Subcutaneous abdominal adipose tissue (tissue), 5 donors: ENCODE data around the gene OR2V1.
"Not testable (repeated sequence)": the region's sequence is repeated elsewhere in the genome, so short reads cannot be mapped to it uniquely, and the experiment has no call there.

Source experiments
- H3K27ac ChIP-seq: one replicate; pipeline ENCODE4 v1.7.0; 2013; ENCODE audit warnings: low read depth, mild to moderate bottlenecking, inconsistent platforms, low read length, moderate library complexity
- H3K27me3 ChIP-seq, 5 donors: one replicate each; pipeline ENCODE4 v1.7.0; 2013; ENCODE audit warnings: low read length in 5 of 5, inconsistent platforms in 1 of 5; ENCODE audit not compliant: control insufficient read depth in 5 of 5, insufficient read depth in 4 of 5
- H3K36me3 ChIP-seq, 5 donors: one replicate each; pipeline ENCODE4 v1.7.0; 2013; ENCODE audit warnings: low read length in 5 of 5; ENCODE audit not compliant: control insufficient read depth in 5 of 5, insufficient read depth in 5 of 5
- H3K4me1 ChIP-seq, 5 donors: one replicate each; pipeline ENCODE4 v1.7.0; 2013; ENCODE audit warnings: low read length in 5 of 5, mild to moderate bottlenecking in 3 of 5, moderate library complexity in 1 of 5; ENCODE audit not compliant: control insufficient read depth in 5 of 5, insufficient read depth in 5 of 5
- H3K4me3 ChIP-seq, 5 donors: one replicate each; pipeline ENCODE4 v1.7.0; 2013; ENCODE audit warnings: low read length in 5 of 5, low read depth in 1 of 5
- H3K9ac ChIP-seq, 5 donors: one replicate each; pipeline ENCODE4 v1.7.0; 2013; ENCODE audit warnings: low read length in 5 of 5, mild to moderate bottlenecking in 4 of 5, moderate library complexity in 3 of 5
- H3K9me3 ChIP-seq, 5 donors: one replicate each; pipeline ENCODE4 v1.7.0; 2013; ENCODE audit warnings: low read length in 5 of 5; ENCODE audit not compliant: control insufficient read depth in 5 of 5
- donor health status: healthy.
- donor health status: healthy.
- donor health status: healthy.
- donor health status: healthy.
- donor health status: healthy.

The OR2V1 gene

DNA sequence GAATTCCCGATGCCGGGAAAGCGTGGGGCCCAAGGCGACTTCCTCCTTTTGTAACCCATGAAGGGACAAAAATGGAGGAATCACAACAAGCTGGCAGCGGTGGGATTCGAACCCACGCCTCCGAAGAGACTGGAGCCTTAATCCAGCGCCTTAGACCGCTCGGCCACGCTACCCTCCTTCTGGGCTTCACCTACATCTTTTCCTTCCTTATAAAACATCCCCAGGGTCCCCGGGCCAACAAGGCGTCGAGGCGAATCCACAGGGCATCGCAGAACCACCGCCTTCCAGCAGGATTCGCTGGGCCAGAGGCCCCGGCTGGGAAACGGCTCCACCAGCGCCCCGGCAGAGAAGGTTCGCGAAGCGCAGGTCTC lies 33.6 kb downstream of the OR2V1 start:
- H3K27ac ChIP-seq, H3K9me3 ChIP-seq, H3K36me3 ChIP-seq, H3K4me1 ChIP-seq, H3K4me3 ChIP-seq, H3K9ac ChIP-seq: not testable (repeated sequence)
- H3K27me3 ChIP-seq = peaks cover 14 to 29% (median 20%) of the 10 kb centered on the region in 5 donors

- not testable (repeated sequence) for H3K4me1 ChIP-seq, H3K36me3 ChIP-seq, H3K4me3 ChIP-seq, H3K27ac ChIP-seq, H3K9me3 ChIP-seq, H3K9ac ChIP-seq
- peaks cover 18 to 31% (median 21%) of the 10 kb centered on the region in 5 donors for H3K27me3 ChIP-seq
These were observed 34.1 kb downstream of the OR2V1 start for GRCh38 chr5:181096721-181097382.

- H3K27me3 ChIP-seq = peaks cover 15 to 27% (median 20%) of the 10 kb centered on the region in 5 donors
- not testable (repeated sequence) for H3K9me3 ChIP-seq, H3K36me3 ChIP-seq, H3K9ac ChIP-seq, H3K4me1 ChIP-seq, H3K27ac ChIP-seq, H3K4me3 ChIP-seq
These were observed 35.8 kb downstream of the OR2V1 start for GRCh38 chr5:181095162-181095561.

GRCh38 chr5:181092428-181092827 lies 38.5 kb downstream of the OR2V1 start:
- H3K4me1 ChIP-seq = peaks cover 0 to under 1% (median 0%) of the 10 kb centered on the region in 5 donors
- H3K36me3 ChIP-seq = no peaks in the 10 kb centered on the region
- H3K27me3 ChIP-seq = peaks cover 0 to 13% (median 7%) of the 10 kb centered on the region in 5 donors
- H3K27ac ChIP-seq = no peak overlapping the region
- H3K9ac ChIP-seq = no peak overlapping the region
- H3K4me3 ChIP-seq = no peak overlapping the region
- H3K9me3 ChIP-seq = no peaks in the 10 kb centered on the region

- no peaks in the 10 kb centered on the region for H3K36me3 ChIP-seq
- H3K4me3 ChIP-seq = no peak overlapping the region
- H3K9me3 ChIP-seq = no peaks in the 10 kb centered on the region
- no peak overlapping the region for H3K27ac ChIP-seq
- H3K27me3 ChIP-seq = peaks cover 0 to 16% (median 12%) of the 10 kb centered on the region in 5 donors
- H3K9ac ChIP-seq = no peak overlapping the region
- H3K4me1 ChIP-seq = peaks cover 0 to 10% (median 0%) of the 10 kb centered on the region in 5 donors
These were observed 42.7 kb downstream of the OR2V1 start for GRCh38 chr5:181088289-181088688.

GRCh38 chr5:181087309-181087708 lies 43.7 kb downstream of the OR2V1 start:
- Histone ChIP-seq H3K27me3 (peaks cover 0 to 10% (median 6%) of the 10 kb centered on the region in 5 donors), H3K9ac (no peak overlapping the region), H3K27ac (no peak overlapping the region), H3K4me1 (peaks cover 0 to 10% (median 0%) of the 10 kb centered on the region in 5 donors), H3K4me3 (no peak overlapping the region), H3K9me3 (no peaks in the 10 kb centered on the region), H3K36me3 (no peaks in the 10 kb centered on the region)

DNA sequence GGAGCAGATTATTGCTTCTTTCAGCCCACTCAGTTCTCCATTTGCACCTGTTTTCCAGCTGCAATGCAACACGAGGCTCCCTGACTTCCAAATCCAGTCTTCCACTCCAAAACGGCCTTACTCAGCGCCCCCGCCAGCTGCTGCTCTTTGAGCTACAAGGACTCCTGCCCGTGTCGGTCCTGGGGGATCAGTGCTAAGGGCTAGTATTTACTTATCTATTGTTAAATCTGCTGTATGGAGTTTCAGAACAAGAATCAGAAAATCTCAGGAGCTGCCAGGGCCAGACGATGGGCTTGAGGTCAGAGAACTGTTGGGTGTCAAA lies 44.1 kb downstream of the OR2V1 start:
- no peak overlapping the region for H3K4me3 ChIP-seq
- H3K4me1 ChIP-seq = peaks cover 0 to 10% (median 0%) of the 10 kb centered on the region in 5 donors
- H3K36me3 ChIP-seq = no peaks in the 10 kb centered on the region
- no peak overlapping the region for H3K9ac ChIP-seq
- H3K27ac ChIP-seq = no peak overlapping the region
- H3K9me3 ChIP-seq = no peaks in the 10 kb centered on the region
- H3K27me3 ChIP-seq = peaks cover 0 to 8% (median 6%) of the 10 kb centered on the region in 5 donors

GRCh38 chr5:181086026-181086883 lies 44.7 kb downstream of the OR2V1 start:
- peaks cover 0 to 10% (median 0%) of the 10 kb centered on the region in 5 donors for H3K4me1 ChIP-seq
- H3K9ac ChIP-seq = no peak overlapping the region
- H3K36me3 ChIP-seq = no peaks in the 10 kb centered on the region
- peaks cover under 1 to 8% (median 6%) of the 10 kb centered on the region in 5 donors for H3K27me3 ChIP-seq
- no peak overlapping the region for H3K27ac ChIP-seq
- peaks cover 0 to 3% (median 2%) of the 10 kb centered on the region in 5 donors for H3K9me3 ChIP-seq
- H3K4me3 ChIP-seq = no peak overlapping the region

GRCh38 chr5:181084621-181085195 lies 46.3 kb downstream of the OR2V1 start:
- H3K27ac ChIP-seq = no peak overlapping the region
- H3K36me3 ChIP-seq = no peaks in the 10 kb centered on the region
- no peak overlapping the region for H3K9ac ChIP-seq

DNA sequence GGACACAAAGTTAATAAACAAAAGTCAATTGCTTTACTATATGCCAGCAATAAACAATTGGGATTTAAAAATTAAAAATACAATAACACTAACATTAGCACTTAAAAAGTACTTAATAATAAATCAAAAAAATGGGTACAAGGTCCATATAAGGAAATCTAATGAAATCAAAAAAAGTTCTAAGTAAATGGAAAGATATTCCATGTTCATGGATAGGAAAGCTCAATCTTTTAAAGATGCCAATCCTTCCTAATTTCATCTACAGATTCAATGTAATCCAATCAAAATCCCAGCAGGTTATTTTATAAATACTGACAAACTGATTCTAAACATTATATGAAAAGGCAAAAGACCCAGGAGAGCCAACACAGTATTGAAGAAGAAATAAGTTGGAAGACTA lies 49.0 kb downstream of the OR2V1 start:
- peaks cover 0 to 6% (median 0%) of the 10 kb centered on the region in 5 donors for H3K4me1 ChIP-seq
- peaks cover 0 to 7% (median 7%) of the 10 kb centered on the region in 5 donors for H3K9me3 ChIP-seq
- H3K36me3 ChIP-seq = no peaks in the 10 kb centered on the region
- no peak overlapping the region for H3K27ac ChIP-seq
- no peak overlapping the region for H3K4me3 ChIP-seq
- peaks cover 3 to 8% (median 6%) of the 10 kb centered on the region in 5 donors for H3K27me3 ChIP-seq
- no peak overlapping the region for H3K9ac ChIP-seq

More at GRCh38 chr5:181084621-181085195, 46.3 kb downstream of the OR2V1 start:
- peaks cover 0 to 10% (median 0%) of the 10 kb centered on the region in 5 donors for H3K4me1 ChIP-seq
- peaks cover 3 to 8% (median 6%) of the 10 kb centered on the region in 5 donors for H3K27me3 ChIP-seq
- no peak overlapping the region for H3K4me3 ChIP-seq
- H3K9me3 ChIP-seq = peaks cover 0 to 4% (median 3%) of the 10 kb centered on the region in 5 donors
